Thyroid gland (tissue), 4 donors: Measurements from ENCODE around the gene PCGF3.

ENCODE experiments used
- CTCF ChIP-seq, 6 experiments: fragments of 200-600 bp in 3 of 6; fragments of 450-650 bp in 3 of 6; sonication (generic) in 3 of 6; IDR thresholded peaks; one replicate each; pipeline ENCODE4 v1.5.1; 2016 to 2019; ENCODE audit warnings: antibody characterized with exemption in 6 of 6, mild to moderate bottlenecking in 2 of 6, inconsistent platforms in 1 of 6, moderate library complexity in 1 of 6
- POLR2A ChIP-seq, 2 donors: fragments of 450-650 bp; IDR thresholded peaks; one replicate each; pipeline ENCODE4 v1.6.1; 2017; ENCODE audit warnings: antibody characterized with exemption in 2 of 2, mild to moderate bottlenecking in 2 of 2, moderate library complexity in 1 of 2

DNA sequence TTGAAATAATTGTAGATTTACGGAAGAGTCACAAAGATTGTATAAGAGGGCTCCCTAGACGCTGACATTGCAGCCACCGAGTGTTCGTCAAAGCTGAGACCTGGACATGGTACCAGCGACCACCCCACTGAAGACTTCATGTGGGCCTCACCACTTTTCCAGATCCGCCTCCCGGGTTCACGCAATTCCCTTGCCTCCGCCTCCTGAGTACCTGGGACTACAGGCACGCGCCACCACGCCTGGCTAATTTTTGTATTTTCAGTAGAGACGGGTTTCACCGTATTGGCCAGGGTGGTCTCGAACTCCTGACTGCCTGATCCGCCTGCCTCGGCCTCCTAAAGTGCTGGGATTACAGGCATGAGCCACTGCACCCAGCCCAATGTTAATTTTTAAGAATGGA, 90.6 kb downstream of the PCGF3 start:
- TF ChIP-seq CTCF (IDR thresholded peaks at IDR 0.05) (no peak), POLR2A (IDR thresholded peaks at IDR 0.05) (no peak)
